ENCODE data around the gene DCAF4. TPM values are rescaled to one million over a fixed set of nuclear protein-coding genes. Genes with fewer than 3 reads are reported as not detected.

DCAF4 gene
- total RNA-seq, 3 donors from 2014 or later, result 19.8 to 49.5 (median 36.1) TPM

GRCh38 chr14:72894323-72894622 is 32.0 kb upstream of the DCAF4 start:
- H3K4me1 ChIP-seq, result no peaks in the 10 kb centered on the region
- H3K27ac ChIP-seq, result no peak overlapping the region
- no peaks in the 10 kb centered on the region for H3K36me3 ChIP-seq
- DNase-seq (ENCODE audit: low spot score in 2 of 2), result no peak
- H3K4me3 ChIP-seq, result peak overlapping the region; percentile 62 to 79 (median 63)
- intact Hi-C loops (cut with DNase I; ENCODE audit: low total_unique reads), result no loop called here
- TF ChIP-seq CTCF (IDR thresholded peaks at IDR 0.05) (no peak), POLR2A (IDR thresholded peaks at IDR 0.05) (no peak), POLR2AphosphoS5 (IDR thresholded peaks at IDR 0.05) (no peak)
- H3K27me3 ChIP-seq, result peaks cover 0 to 6% of the 10 kb centered on the region in 2 donors
- H3K9me3 ChIP-seq, result no peaks in the 10 kb centered on the region

GRCh38 chr14:72894623-72895378 is 31.5 kb upstream of the DCAF4 start:
- intact Hi-C loops (cut with DNase I; ENCODE audit: low total_unique reads), result no loop called here
- no peak overlapping the region for H3K27ac ChIP-seq
- peaks cover 0 to 6% of the 10 kb centered on the region in 2 donors for H3K27me3 ChIP-seq

GRCh38 chr14:72898448-72898847 is 27.8 kb upstream of the DCAF4 start:
- intact Hi-C loops (cut with DNase I; ENCODE audit: low total_unique reads), result no loop called here

More at GRCh38 chr14:72894623-72895378, 31.5 kb upstream of the DCAF4 start:
- H3K4me1 ChIP-seq, result no peaks in the 10 kb centered on the region
- TF ChIP-seq CTCF (IDR thresholded peaks at IDR 0.05) (no peak), POLR2AphosphoS5 (IDR thresholded peaks at IDR 0.05) (no peak), POLR2A (IDR thresholded peaks at IDR 0.05) (no peak)
- no peaks in the 10 kb centered on the region for H3K9me3 ChIP-seq
- peak overlapping the region; percentile 62 to 79 (median 63) for H3K4me3 ChIP-seq
- H3K36me3 ChIP-seq, result no peaks in the 10 kb centered on the region
- DNase-seq (ENCODE audit: low spot score in 2 of 2), result no peak

GRCh38 chr14:72901361-72901760 is 24.9 kb upstream of the DCAF4 start:
- no peak overlapping the region for H3K27ac ChIP-seq
- H3K4me1 ChIP-seq, result no peaks in the 10 kb centered on the region
- no peaks in the 10 kb centered on the region for H3K27me3 ChIP-seq
- TF ChIP-seq POLR2A (IDR thresholded peaks at IDR 0.05) (no peak), CTCF (IDR thresholded peaks at IDR 0.05) (no peak), POLR2AphosphoS5 (IDR thresholded peaks at IDR 0.05) (no peak)
- H3K9me3 ChIP-seq, result no peaks in the 10 kb centered on the region
- no peak for DNase-seq (ENCODE audit: low spot score in 2 of 2)
- intact Hi-C loops (cut with DNase I; ENCODE audit: low total_unique reads), result loop anchor here (5.0 kb wide), 1 partner anchor 384 kb away; no protein-coding TSS in a partner anchor
- no peak overlapping the region for H3K4me3 ChIP-seq
- H3K36me3 ChIP-seq, result no peaks in the 10 kb centered on the region

More at GRCh38 chr14:72898448-72898847, 27.8 kb upstream of the DCAF4 start:
- H3K4me1 ChIP-seq, result no peaks in the 10 kb centered on the region
- no peaks in the 10 kb centered on the region for H3K36me3 ChIP-seq
- TF ChIP-seq CTCF (IDR thresholded peaks at IDR 0.05) (no peak), POLR2A (IDR thresholded peaks at IDR 0.05) (no peak)
- no peak for DNase-seq (ENCODE audit: low spot score in 2 of 2)
- H3K27ac ChIP-seq, result no peak overlapping the region
- no peaks in the 10 kb centered on the region for H3K27me3 ChIP-seq
- no peak overlapping the region for H3K4me3 ChIP-seq
- no peaks in the 10 kb centered on the region for H3K9me3 ChIP-seq

- Histone ChIP-seq H3K36me3 (no peaks in the 10 kb centered on the region), H3K27me3 (no peaks in the 10 kb centered on the region), H3K4me1 (no peaks in the 10 kb centered on the region), H3K4me3 (no peak overlapping the region), H3K27ac (no peak overlapping the region), H3K9me3 (no peaks in the 10 kb centered on the region)
- TF ChIP-seq CTCF (IDR thresholded peaks at IDR 0.05), result no peak
- no peak for TF ChIP-seq POLR2AphosphoS5 (IDR thresholded peaks at IDR 0.05)
- TF ChIP-seq POLR2A (IDR thresholded peaks at IDR 0.05), result no peak
- intact Hi-C loops (cut with DNase I; ENCODE audit: low total_unique reads), result loop anchor here (5.0 kb wide), 1 partner anchor 386 kb away; no protein-coding TSS in a partner anchor
- no peak for DNase-seq (ENCODE audit: low spot score in 2 of 2)
Measured at GRCh38 chr14:72902801-72903530, 23.3 kb upstream of the DCAF4 start.

Measured in breast epithelium (tissue), 4 donors.